ENCODE data around the gene ESR2.
"Not testable (repeated sequence)": the region's sequence is repeated elsewhere in the genome, so short reads cannot be mapped to it uniquely, and the experiment has no call there.

DNA sequence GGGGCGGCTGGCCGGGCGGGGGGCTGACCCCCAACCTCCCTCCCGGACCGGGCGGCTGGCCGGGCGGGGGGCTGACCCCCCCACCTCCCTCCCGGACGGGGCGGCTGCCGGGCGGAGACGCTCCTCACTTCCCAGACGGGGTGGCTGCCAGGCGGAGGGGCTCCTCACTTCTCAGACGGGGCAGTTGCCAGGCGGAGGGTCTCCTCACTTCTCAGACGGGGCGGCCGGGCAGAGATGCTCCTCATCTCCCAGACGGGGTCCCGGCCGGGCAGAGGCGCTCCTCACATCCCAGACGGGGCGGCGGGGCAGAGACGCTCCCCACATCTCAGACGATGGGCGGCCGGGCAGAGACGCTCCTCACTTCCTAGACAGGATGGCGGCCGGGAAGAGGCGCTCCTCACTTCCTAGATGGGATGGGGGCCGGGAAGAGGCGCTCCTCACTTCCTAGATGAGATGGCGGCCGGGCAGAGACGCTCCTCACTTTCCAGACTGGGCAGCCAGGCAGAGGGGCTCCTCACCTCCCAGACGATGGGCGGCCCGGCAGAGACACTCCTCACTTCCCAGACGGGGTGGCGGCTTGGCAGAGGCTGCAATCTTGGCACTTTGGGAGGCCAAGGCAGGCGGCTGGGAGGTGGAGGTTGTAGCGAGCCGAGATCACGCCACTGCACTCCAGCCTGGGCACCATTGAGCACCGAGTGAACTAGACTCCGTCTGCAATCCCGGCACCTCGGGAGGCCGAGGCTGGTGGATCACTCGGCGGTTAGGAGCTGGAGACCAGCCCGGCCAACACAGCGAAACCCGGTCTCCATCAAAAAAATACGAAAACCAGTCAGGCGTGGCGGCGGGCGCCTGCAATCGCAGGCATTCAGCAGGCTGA, 256.1 kb downstream of the ESR2 start:
- not testable (repeated sequence) for TF ChIP-seq CTCF (IDR thresholded peaks at IDR 0.05; ENCODE audit: low read depth, low read length, missing input control); YY1 (IDR thresholded peaks at IDR 0.05); REST (IDR thresholded peaks at IDR 0.05); TAF1 (conservative IDR thresholded peaks at IDR 0.05); MAX (IDR thresholded peaks at IDR 0.05); GABPA (IDR thresholded peaks at IDR 0.05 in 1 of 2, conservative IDR thresholded peaks at IDR 0.05 in 1 of 2); FOXA1 (IDR thresholded peaks at IDR 0.05); EGR1 (IDR thresholded peaks at IDR 0.05; ENCODE audit: low read depth in 2 of 2); JUND (IDR thresholded peaks at IDR 0.05); HNF4G (IDR thresholded peaks at IDR 0.05); NR2F2 (IDR thresholded peaks at IDR 0.05)
- TF ChIP-seq, protein P1, sequence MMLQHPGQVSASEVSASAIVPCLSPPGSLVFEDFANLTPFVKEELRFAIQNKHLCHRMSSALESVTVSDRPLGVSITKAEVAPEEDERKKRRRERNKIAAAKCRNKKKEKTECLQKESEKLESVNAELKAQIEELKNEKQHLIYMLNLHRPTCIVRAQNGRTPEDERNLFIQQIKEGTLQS (IDR thresholded peaks at IDR 0.05) = not testable (repeated sequence)

Measured in liver (tissue), 3 donors.